Sigmoid colon (tissue), 4 donors: Measurements from ENCODE around the gene ATXN1.

Experiments
- EP300 ChIP-seq, 4 donors: sonication (generic); formaldehyde crosslinking; IDR thresholded peaks; one replicate each; pipeline ENCODE4 v1.6.1; 2017; ENCODE audit warnings: antibody characterized with exemption in 4 of 4
- POLR2A ChIP-seq, 2 donors: fragments of 450-650 bp; IDR thresholded peaks; one replicate each; pipeline ENCODE4 v1.6.1; 2016; ENCODE audit warnings: antibody characterized with exemption in 2 of 2, mild to moderate bottlenecking in 2 of 2, moderate library complexity in 2 of 2
- TF ChIP-seq, protein P1 (sequence below), 4 experiments: fragments of 450-650 bp in 3 of 4; fragments of 200-600 bp in 1 of 4; IDR thresholded peaks; one replicate each; pipeline ENCODE4 v1.5.1; 2016 to 2019; ENCODE audit warnings: antibody characterized with exemption in 4 of 4, mild to moderate bottlenecking in 3 of 4, moderate library complexity in 2 of 4

DNA sequence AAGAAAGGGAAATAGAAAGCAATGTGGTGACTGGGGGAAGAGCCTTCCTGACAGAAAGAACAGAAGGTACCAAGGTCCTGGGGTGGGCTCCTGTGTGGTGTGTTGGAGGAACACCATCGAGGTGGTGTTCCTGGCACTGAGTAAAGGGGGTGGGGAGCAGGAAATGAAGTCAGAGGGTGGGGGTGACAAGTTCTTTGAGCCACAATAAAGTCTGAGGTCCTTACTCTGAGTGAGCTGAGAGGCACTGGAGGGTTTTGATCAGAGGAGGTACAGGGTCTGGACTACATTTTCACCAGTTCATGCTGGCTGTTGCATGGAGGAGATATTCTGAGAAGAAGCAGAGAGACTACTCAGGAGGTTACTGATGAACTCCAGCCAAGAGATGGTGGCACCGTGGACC lies 324.7 kb downstream of the ATXN1 start:
- TF ChIP-seq, protein P1, sequence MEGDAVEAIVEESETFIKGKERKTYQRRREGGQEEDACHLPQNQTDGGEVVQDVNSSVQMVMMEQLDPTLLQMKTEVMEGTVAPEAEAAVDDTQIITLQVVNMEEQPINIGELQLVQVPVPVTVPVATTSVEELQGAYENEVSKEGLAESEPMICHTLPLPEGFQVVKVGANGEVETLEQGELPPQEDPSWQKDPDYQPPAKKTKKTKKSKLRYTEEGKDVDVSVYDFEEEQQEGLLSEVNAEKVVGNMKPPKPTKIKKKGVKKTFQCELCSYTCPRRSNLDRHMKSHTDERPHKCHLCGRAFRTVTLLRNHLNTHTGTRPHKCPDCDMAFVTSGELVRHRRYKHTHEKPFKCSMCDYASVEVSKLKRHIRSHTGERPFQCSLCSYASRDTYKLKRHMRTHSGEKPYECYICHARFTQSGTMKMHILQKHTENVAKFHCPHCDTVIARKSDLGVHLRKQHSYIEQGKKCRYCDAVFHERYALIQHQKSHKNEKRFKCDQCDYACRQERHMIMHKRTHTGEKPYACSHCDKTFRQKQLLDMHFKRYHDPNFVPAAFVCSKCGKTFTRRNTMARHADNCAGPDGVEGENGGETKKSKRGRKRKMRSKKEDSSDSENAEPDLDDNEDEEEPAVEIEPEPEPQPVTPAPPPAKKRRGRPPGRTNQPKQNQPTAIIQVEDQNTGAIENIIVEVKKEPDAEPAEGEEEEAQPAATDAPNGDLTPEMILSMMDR (IDR thresholded peaks at IDR 0.05): no peak
- TF ChIP-seq POLR2A (IDR thresholded peaks at IDR 0.05) (no peak), EP300 (IDR thresholded peaks at IDR 0.05) (no peak)
